GM18519 (cell line): Measurements from ENCODE around the gene PPIP5K1.
"Not testable (repeated sequence)": the region's sequence is repeated elsewhere in the genome, so short reads cannot be mapped to it uniquely, and the experiment has no call there.

Experiments used
- ATAC-seq: cut with Tn5 transposase; IDR thresholded peaks from one replicate; pipeline ENCODE4 v1.9.1; 2021; ENCODE audit warnings: mild to moderate bottlenecking, moderate library complexity; ENCODE audit not compliant: unreplicated experiment, low FRiP score

PPIP5K1 gene

DNA sequence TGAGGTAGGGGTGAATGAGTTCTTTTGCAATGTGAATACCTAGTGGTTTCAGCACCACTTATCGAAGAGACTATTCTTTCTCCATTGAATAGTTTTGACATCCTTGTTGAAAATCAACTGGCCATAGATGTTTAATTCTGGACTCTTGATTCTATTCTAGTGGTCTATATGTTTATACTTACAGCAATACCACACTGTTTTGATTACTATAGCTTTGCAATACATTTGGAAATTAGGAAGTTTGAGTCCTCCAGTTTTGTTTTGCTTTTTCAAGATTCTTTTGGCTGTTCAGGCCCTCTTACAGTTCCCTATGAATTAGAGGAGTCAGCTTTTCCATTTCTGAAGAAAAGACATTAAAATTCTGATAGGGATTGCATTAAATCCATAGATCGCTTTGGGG, 42.5 kb downstream of the PPIP5K1 start:
- ATAC-seq = no peak

DNA sequence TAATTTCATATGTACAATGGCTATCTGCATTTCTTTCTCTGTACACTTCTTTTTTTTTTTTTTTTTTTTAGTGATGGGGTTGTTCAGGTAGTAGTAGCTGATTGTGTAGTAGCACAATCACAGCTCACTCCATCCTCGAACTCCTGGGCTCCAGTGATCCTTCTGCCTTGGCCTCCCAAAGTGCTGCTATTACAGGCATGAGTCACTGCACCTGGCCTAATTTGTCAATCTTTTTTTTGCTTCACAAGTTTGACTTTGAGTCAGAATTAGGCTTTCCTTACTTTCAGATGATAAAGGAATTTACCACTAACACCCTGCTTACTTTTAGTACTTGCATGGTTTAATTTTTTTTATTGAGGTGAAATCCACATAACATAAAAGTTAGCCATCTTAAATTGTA, 44.6 kb downstream of the PPIP5K1 start:
- ATAC-seq = no peak

DNA sequence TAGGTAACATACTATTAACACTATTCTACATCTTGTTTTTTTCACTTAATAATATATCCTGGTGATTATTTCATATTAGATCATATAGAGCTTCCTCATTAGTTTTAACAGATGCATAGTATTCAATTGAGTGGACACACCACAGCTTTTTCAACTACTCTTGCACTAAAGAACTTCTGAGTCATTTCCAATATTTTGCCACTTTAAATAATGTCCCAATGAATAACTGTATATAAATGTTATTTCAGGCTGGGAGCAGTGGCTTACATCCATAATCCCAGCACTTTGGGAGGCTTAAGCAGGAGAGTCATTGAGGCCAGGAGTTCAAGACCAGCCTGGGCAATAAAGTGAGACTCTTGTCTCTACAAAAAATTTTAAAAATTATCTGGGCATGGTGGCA, 45.7 kb downstream of the PPIP5K1 start:
- ATAC-seq = no peak

DNA sequence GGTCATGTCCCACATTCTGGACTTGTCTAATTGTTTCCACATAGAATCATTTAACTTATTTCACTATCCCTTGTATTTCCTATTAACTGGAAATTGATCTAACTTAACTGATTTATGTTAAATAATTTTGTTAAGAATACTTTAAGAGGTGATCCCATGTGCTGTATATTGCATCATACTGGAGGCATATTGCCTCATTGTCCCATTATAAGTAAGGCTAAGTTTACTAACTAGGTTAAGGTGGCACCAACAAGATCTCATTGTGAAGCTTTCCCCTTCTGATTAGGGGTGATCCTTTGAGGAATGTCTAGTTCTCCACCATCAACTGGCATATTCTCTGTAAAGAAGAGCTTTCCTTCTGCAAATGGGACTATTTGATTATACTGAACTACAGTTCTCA, 48.2 kb downstream of the PPIP5K1 start:
- no peak for ATAC-seq

DNA sequence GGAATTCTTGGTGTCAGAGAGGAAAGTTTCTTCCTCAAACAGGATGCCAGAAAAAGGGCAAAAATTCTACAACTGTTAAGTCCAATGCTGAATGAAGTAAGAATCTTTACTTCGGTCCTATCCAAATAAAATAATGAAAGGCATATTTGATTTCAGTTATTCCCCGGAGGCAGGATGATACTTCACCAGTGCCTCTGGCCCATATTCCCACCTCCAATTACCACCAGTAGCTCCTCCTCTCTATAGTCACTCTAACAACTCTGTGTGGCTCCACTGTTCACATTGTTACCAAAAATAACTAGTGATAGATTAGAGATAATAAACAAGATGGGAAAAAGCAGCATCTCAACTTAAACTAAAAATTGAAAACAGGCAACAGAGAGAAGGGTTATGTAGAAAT, 51.9 kb downstream of the PPIP5K1 start:
- ATAC-seq = no peak

DNA sequence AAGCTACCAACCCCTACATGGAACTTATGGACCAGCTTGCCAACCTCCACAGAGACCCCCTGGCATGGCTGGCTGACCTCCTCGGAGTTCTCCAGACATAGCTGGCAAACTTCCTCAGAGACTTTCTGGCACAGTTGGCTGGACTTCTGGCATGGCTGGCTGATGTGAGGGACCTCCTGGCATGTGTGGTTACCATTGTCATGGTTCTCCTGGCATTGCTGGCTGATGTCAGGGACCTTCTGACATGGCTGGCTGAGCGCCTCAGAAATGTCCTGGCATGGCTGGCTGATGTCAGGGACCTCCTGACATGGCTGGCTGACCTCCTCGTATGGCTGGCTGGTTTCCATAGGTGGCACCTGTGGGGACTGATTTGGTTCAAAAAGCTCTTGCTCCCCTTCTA, 55.1 kb downstream of the PPIP5K1 start:
- ATAC-seq = no peak

DNA sequence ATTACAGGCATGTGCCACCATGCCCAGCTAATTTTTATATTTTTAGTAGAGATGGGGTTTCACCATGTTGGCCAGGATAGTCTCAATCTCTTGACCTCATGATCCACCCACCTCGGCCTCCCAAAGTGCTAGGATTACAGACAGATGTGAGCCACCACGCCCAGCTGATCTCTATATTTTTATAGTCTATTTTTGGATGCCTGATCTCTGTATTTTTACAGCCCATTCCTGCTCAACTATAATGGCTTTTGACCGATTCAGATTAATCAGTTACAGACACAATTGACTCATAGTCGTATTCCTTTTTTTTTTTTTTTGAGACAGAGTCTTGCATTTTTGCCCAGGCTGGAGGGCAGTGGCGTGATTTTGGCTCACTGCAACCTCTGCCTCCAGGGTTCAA, 57.2 kb downstream of the PPIP5K1 start:
- ATAC-seq = not testable (repeated sequence)

DNA sequence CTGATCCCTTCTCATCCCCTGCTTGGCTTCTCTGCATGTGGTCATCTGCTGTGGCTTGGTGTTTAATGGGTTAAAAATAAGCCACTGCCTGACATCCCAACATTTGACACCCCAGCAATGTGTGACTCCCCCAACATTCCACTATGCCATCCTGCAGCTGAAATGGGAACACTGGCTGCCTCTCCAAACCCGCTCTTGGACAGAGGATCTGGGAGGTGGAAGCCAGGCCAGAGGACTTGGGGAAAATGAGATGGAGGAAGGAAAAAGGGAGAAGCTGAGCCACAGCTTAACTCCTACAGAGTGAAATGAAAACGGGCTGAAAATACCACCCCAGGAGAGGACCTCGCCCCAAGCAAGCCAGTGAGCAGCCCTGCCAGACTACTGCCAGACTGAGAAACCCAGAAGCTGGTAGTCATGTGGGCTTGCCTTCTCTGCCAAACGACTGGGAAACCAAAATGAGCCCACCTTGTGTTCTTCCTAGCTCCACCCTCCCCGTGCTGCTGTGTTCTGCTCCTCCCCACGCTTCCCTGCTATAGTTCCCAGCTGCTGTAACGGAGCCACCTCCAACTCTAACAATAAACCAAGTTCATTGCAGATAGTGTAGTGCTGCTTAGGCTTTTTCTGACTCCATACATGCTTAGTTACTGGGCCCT, 58.9 kb downstream of the PPIP5K1 start:
- no peak for ATAC-seq

DNA sequence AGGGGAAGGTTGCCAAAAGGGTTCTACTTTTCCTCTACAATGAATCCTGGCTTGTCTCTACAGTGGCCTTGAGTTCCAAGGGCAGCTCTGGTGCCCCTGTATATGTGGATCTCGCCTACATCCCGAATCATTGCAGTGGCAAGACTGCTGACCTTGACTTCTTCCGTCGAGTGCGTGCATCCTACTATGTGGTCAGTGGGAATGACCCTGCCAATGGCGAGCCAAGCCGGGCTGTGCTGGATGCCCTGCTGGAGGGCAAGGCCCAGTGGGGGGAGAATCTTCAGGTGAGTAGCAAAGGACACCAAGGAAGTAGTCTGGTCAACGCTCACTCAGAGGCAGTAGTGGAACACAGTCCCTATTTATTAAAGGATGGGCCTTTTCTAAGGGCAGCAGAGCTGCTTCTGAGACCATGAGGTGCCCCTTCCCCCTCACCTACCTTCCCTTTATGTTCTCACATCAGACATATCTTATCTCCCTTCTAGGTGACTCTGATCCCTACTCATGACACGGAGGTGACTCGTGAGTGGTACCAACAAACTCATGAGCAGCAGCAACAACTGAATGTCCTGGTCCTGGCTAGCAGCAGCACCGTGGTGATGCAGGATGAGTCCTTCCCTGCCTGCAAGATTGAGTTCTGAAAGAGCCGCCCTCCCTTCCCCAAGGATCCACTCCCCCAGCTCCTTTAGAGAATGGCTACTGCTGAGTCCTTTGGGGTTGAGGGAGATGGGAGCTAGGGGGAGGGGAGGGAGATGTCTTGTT, 60.2 kb downstream of the PPIP5K1 start:
- no peak for ATAC-seq

DNA sequence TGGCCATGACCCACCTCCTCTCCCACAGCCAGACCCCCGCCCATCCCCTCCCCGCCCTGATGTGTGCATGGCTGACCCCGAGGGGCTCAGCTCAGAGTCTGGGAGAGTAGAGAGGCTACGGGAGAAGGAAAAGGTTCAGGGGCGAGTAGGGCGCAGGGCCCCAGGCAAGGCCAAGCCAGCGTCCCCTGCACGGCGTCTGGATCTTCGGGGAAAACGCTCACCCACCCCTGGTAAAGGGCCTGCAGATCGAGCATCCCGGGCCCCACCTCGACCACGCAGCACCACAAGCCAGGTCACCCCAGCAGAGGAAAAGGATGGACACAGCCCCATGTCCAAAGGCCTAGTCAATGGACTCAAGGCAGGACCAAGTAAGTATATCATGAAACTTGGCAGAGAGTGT, 60.9 kb downstream of the PPIP5K1 start:
- ATAC-seq = no peak

DNA sequence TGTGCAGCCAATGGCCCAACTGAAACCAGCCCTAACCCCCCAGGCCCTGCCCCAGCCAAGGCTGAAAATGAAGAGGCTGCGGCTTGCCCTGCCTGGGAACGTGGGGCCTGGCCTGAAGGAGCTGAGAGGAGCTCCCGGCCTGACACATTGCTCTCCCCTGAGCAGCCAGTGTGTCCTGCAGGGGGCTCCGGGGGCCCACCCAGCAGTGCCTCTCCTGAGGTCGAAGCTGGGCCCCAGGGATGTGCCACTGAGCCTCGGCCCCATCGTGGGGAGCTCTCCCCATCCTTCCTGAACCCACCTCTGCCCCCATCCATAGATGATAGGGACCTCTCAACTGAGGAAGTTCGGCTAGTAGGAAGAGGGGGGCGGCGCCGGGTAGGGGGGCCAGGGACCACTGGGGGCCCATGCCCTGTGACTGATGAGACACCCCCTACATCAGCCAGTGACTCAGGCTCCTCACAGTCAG, 61.4 kb downstream of the PPIP5K1 start:
- no peak for ATAC-seq

DNA sequence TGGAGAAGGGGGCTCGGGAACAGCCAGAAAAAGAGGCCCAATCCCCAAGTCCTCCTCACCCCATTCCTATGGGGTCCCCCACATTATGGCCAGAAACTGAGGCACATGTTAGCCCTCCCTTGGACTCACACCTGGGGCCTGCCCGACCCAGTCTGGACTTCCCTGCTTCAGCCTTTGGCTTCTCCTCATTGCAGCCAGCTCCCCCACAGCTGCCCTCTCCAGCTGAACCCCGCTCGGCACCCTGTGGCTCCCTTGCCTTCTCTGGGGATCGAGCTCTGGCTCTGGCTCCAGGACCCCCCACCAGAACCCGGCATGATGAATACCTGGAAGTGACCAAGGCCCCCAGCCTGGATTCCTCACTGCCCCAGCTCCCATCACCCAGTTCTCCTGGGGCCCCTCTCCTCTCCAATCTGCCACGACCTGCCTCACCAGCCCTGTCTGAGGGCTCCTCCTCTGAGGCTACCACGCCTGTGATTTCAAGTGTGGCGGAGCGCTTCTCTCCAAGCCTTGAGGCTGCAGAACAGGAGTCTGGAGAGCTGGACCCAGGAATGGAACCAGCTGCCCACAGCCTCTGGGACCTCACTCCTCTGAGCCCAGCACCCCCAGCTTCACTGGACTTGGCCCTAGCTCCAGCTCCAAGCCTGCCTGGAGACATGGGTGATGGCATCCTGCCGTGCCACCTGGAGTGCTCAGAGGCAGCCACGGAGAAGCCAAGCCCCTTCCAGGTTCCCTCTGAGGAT, 62.0 kb downstream of the PPIP5K1 start:
- ATAC-seq = no peak

DNA sequence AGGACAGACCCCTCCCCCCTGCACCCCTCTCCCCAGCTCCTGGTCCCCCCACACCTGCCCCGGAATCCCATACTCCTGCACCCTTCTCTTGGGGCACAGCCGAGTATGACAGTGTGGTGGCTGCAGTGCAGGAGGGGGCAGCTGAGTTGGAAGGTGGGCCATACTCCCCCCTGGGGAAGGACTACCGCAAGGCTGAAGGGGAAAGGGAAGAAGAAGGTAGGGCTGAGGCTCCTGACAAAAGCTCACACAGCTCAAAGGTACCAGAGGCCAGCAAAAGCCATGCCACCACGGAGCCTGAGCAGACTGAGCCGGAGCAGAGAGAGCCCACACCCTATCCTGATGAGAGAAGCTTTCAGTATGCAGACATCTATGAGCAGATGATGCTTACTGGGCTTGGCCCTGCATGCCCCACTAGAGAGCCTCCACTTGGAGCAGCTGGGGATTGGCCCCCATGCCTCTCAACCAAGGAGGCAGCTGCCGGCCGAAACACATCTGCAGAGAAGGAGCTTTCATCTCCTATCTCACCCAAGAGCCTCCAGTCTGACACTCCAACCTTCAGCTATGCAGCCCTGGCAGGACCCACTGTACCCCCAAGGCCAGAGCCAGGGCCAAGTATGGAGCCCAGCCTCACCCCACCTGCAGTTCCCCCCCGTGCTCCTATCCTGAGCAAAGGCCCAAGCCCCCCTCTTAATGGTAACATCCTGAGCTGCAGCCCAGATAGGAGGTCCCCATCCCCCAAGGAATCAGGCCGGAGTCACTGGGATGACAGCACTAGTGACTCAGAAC, 62.8 kb downstream of the PPIP5K1 start:
- ATAC-seq = no peak

DNA sequence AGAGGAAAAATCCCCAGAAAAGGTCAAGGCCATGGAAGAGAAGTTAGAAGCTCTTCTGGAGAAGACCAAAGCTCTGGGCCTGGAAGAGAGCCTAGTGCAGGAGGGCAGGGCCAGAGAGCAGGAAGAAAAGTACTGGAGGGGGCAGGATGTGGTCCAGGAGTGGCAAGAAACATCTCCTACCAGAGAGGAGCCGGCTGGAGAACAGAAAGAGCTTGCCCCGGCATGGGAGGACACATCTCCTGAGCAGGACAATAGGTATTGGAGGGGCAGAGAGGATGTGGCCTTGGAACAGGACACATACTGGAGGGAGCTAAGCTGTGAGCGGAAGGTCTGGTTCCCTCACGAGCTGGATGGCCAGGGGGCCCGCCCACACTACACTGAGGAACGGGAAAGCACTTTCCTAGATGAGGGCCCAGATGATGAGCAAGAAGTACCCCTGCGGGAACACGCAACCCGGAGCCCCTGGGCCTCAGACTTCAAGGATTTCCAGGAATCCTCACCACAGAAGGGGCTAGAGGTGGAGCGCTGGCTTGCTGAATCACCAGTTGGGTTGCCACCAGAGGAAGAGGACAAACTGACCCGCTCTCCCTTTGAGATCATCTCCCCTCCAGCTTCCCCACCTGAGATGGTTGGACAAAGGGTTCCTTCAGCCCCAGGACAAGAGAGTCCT, 63.6 kb downstream of the PPIP5K1 start:
- ATAC-seq = no peak

DNA sequence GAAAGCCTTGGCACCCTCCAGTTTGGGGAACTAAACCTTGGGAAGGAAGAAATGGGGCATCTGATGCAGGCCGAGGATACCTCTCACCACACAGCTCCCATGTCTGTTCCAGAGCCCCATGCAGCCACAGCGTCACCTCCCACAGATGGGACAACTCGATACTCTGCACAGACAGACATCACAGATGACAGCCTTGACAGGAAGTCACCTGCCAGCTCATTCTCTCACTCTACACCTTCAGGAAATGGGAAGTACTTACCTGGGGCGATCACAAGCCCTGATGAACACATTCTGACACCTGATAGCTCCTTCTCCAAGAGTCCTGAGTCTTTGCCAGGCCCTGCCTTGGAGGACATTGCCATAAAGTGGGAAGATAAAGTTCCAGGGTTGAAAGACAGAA, 64.9 kb downstream of the PPIP5K1 start:
- ATAC-seq = no peak

DNA sequence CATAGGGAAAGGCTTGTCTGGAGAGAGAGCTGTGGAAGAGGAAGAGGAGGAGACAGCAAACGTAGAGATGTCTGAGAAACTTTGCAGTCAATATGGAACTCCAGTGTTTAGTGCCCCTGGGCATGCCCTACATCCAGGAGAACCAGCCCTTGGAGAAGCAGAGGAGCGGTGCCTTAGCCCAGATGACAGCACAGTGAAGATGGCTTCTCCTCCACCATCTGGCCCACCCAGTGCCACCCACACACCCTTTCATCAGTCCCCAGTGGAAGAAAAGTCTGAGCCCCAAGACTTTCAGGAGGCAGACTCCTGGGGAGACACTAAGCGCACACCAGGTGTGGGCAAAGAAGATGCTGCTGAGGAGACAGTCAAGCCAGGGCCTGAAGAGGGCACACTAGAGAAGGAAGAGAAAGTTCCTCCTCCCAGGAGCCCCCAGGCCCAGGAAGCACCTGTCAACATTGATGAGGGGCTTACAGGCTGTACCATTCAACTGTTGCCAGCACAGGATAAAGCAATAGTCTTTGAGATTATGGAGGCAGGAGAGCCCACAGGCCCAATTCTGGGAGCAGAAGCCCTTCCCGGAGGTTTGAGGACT, 65.7 kb downstream of the PPIP5K1 start:
- no peak for ATAC-seq

DNA sequence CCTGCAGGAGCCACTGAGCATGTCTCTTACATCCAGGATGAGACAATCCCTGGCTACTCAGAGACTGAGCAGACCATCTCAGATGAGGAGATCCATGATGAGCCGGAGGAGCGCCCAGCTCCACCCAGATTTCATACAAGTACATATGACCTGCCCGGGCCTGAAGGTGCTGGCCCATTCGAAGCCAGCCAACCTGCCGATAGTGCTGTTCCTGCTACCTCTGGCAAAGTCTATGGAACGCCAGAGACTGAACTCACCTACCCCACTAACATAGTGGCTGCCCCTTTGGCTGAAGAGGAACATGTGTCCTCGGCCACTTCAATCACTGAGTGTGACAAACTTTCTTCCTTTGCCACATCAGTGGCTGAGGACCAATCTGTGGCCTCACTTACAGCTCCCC, 66.4 kb downstream of the PPIP5K1 start:
- no peak for ATAC-seq

DNA sequence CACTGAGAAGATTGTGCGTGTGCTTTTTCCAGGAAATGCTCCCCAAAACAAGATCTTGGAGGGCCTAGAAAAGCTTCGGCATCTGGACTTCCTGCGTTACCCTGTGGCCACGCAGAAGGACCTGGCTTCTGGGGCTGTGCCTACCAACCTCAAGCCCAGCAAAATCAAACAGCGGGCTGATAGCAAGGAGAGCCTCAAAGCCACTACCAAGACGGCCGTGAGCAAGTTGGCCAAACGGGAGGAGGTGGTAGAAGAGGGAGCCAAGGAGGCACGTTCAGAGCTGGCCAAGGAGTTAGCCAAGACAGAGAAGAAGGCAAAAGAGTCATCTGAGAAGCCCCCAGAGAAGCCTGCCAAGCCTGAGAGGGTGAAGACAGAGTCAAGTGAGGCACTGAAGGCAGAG, 67.8 kb downstream of the PPIP5K1 start:
- no peak for ATAC-seq

DNA sequence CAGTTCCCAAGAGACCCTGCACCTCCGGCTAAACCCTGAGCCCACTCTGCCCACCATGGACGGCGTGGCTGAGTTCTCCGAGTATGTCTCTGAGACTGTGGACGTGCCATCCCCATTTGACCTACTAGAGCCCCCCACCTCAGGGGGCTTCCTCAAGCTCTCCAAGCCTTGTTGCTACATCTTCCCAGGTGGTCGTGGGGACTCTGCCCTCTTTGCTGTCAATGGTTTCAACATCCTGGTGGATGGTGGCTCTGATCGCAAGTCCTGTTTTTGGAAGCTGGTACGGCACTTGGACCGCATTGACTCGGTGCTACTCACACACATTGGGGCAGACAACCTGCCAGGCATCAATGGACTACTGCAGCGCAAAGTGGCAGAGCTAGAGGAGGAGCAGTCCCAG, 68.6 kb downstream of the PPIP5K1 start:
- no peak for ATAC-seq

DNA sequence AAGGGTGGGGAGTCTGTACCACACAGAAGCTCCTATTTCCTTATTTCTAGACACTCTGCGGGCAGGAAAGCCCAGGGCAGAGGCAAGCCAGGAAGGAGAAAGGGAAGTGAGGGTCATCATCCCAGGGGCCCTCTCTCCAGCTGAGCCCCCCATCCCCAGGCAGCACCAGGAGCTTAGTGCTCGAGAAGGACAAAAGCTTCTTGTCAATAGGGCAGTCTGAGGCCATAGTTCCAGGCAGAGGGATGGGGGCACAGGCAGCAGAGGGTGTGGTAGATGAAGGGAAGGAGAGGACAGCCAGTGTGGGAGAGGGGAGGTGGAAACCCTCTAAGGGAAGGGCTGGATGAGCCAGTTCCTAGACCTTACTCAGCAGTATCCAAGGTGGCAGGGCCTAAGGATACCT, 69.9 kb downstream of the PPIP5K1 start:
- no peak for ATAC-seq
